ENCODE measurements around the gene KRT1. TPM values are rescaled to one million over a fixed set of nuclear protein-coding genes. Genes with fewer than 3 reads are reported as not detected.
A peak's percentile ranks its signal among the peaks of the same experiment; 100 is the strongest.

Gene KRT1
- total and polyA plus RNA-seq, 2 experiments from 2014 or later: not detected

- Histone ChIP-seq H3K79me2 (ENCODE audit: insufficient read depth) (no peaks in the 10 kb centered on the region), H3F3A (ENCODE audit: insufficient read depth) (no peaks in the 10 kb centered on the region), H3K4me3 (no peak within 1 kb of the TSS; the same call in 1 of the 2 replicates), H3K9ac (no peak within 1 kb of the TSS), H3K4me1 (ENCODE audit: insufficient read depth) (no peaks in the 10 kb centered on the region), H4K20me1 (ENCODE audit: insufficient read depth) (no peaks in the 10 kb centered on the region), H2AFZ (no peak within 1 kb of the TSS), H3K4me2 (ENCODE audit: unreplicated experiment) (no peak within 1 kb of the TSS), H3K36me3 (ENCODE audit: low read depth) (no peaks in the 10 kb centered on the region), H3K27me3 (replicated peaks; ENCODE audit: insufficient read depth) (peaks cover 45% of the 10 kb centered on the region), H3K27ac (no peak within 1 kb of the TSS), H3K9me2 (ENCODE audit: insufficient read depth) (no peaks in the 10 kb centered on the region), H3K9me3 (ENCODE audit: low read depth) (no peaks in the 10 kb centered on the region)
- WGBS, 2 experiments (ENCODE audit: low coverage in 1 of 2, low lambda C conversion rate in 2 of 2, missing lambda C conversion rate in 2 of 2): 76 to 83% methylated on average over 13 to 16 of the region's 16 CpGs
- TF ChIP-seq EZH2 (IDR thresholded peaks at IDR 0.05; ENCODE audit: insufficient read depth, poor library complexity, severe bottlenecking) (no peak), EZH2phosphoT487 (IDR thresholded peaks at IDR 0.05; ENCODE audit: insufficient read depth, low read depth) (no peak)
- no peak for DNase-seq
- in situ Hi-C loops (cut with MboI): no loop called here
Measured at GRCh38 chr12:52651726-52652261, 28.4 kb downstream of the KRT1 start, which contains the start of gene KRT2. TSS of gene KRT2 (minus strand) at chr12:52652211. CDS start at chr12:52652142, 69 bp downstream.

- H3K79me2 ChIP-seq (ENCODE audit: insufficient read depth): no peaks in the 10 kb centered on the region
- H3F3A ChIP-seq (ENCODE audit: insufficient read depth): no peaks in the 10 kb centered on the region
- peaks cover 53% of the 10 kb centered on the region for H3K27me3 ChIP-seq (replicated peaks; ENCODE audit: insufficient read depth)
- H3K9me2 ChIP-seq (ENCODE audit: insufficient read depth): no peaks in the 10 kb centered on the region
- no peaks in the 10 kb centered on the region for H3K36me3 ChIP-seq (ENCODE audit: low read depth)
- TF ChIP-seq EZH2 (IDR thresholded peaks at IDR 0.05; ENCODE audit: insufficient read depth, poor library complexity, severe bottlenecking) (no peak), EZH2phosphoT487 (IDR thresholded peaks at IDR 0.05; ENCODE audit: insufficient read depth, low read depth) (no peak)
- H3K9me3 ChIP-seq (ENCODE audit: low read depth): no peaks in the 10 kb centered on the region
- peak; percentile 24 for DNase-seq
- H2AFZ ChIP-seq: no peak overlapping the region
- no peak overlapping the region for H3K9ac ChIP-seq
- H3K4me1 ChIP-seq (ENCODE audit: insufficient read depth): no peaks in the 10 kb centered on the region
- 6 to 7% methylated on average over 12 of the region's 12 CpGs for WGBS, 2 experiments (ENCODE audit: low coverage in 1 of 2, low lambda C conversion rate in 2 of 2, missing lambda C conversion rate in 2 of 2)
- no peak overlapping the region; the same call in 1 of the 2 replicates for H3K4me3 ChIP-seq
- no peak overlapping the region for H3K27ac ChIP-seq
- no peaks in the 10 kb centered on the region for H4K20me1 ChIP-seq (ENCODE audit: insufficient read depth)
- in situ Hi-C loops (cut with MboI): no loop called here
- H3K4me2 ChIP-seq (ENCODE audit: unreplicated experiment): no peak overlapping the region
Measured at GRCh38 chr12:52650520-52651081, 29.6 kb downstream of the KRT1 start.

GRCh38 chr12:52649066-52649465 is 31.1 kb downstream of the KRT1 start:
- H3K9ac ChIP-seq: no peak overlapping the region
- H2AFZ ChIP-seq: no peak overlapping the region
- H3K79me2 ChIP-seq (ENCODE audit: insufficient read depth): no peaks in the 10 kb centered on the region
- H3K27me3 ChIP-seq (replicated peaks; ENCODE audit: insufficient read depth): peaks cover 49% of the 10 kb centered on the region
- H3K4me1 ChIP-seq (ENCODE audit: insufficient read depth): no peaks in the 10 kb centered on the region
- in situ Hi-C loops (cut with MboI): no loop called here
- no peak overlapping the region for H3K4me2 ChIP-seq (ENCODE audit: unreplicated experiment)
- H4K20me1 ChIP-seq (ENCODE audit: insufficient read depth): no peaks in the 10 kb centered on the region
- H3F3A ChIP-seq (ENCODE audit: insufficient read depth): no peaks in the 10 kb centered on the region
- TF ChIP-seq EZH2phosphoT487 (IDR thresholded peaks at IDR 0.05; ENCODE audit: insufficient read depth, low read depth) (no peak), EZH2 (IDR thresholded peaks at IDR 0.05; ENCODE audit: insufficient read depth, poor library complexity, severe bottlenecking) (no peak)
- 24 to 27% methylated on average over 6 of the region's 6 CpGs for WGBS, 2 experiments (ENCODE audit: low coverage in 1 of 2, low lambda C conversion rate in 2 of 2, missing lambda C conversion rate in 2 of 2)
- no peaks in the 10 kb centered on the region for H3K9me2 ChIP-seq (ENCODE audit: insufficient read depth)
- DNase-seq: no peak
- H3K27ac ChIP-seq: no peak overlapping the region
- no peaks in the 10 kb centered on the region for H3K36me3 ChIP-seq (ENCODE audit: low read depth)
- H3K4me3 ChIP-seq: no peak overlapping the region
- H3K9me3 ChIP-seq (ENCODE audit: low read depth): no peaks in the 10 kb centered on the region

DNA sequence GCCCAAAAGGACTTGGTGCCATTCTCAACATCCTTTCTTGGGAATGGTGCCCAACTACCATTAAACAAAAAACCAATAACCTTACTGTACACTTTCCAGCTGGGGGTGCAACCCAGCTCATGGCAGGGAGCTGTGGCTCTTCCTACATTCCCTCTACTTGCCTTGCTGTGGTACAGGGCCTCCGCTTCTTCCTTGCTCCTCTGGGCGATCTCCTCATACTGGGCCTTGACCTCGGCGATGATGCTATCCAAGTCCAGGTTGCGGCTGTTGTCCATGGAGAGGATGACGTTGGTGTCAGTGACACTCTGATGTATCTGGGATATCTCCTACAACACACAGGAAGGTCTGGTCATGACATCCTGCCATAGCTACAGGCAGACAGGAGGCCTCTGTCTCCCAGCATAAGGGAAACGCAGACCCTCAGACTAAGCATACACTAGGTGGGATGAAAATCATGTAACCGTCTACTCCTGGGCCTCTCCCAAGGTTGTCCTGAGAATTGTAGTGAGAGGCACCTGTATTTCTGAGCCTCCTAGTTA is 32.1 kb downstream of the KRT1 start:
- Histone ChIP-seq H3K79me2 (ENCODE audit: insufficient read depth) (no peaks in the 10 kb centered on the region), H3K36me3 (ENCODE audit: low read depth) (no peaks in the 10 kb centered on the region), H3K9me3 (ENCODE audit: low read depth) (no peaks in the 10 kb centered on the region), H2AFZ (no peak overlapping the region), H3K4me1 (ENCODE audit: insufficient read depth) (no peaks in the 10 kb centered on the region), H3K9me2 (ENCODE audit: insufficient read depth) (no peaks in the 10 kb centered on the region), H3F3A (ENCODE audit: insufficient read depth) (no peaks in the 10 kb centered on the region), H4K20me1 (ENCODE audit: insufficient read depth) (no peaks in the 10 kb centered on the region), H3K27me3 (replicated peaks; ENCODE audit: insufficient read depth) (peaks cover 49% of the 10 kb centered on the region), H3K27ac (no peak overlapping the region), H3K4me3 (no peak overlapping the region), H3K9ac (no peak overlapping the region), H3K4me2 (ENCODE audit: unreplicated experiment) (no peak overlapping the region)
- 72 to 75% methylated on average over 8 of the region's 8 CpGs for WGBS, 2 experiments (ENCODE audit: low coverage in 1 of 2, low lambda C conversion rate in 2 of 2, missing lambda C conversion rate in 2 of 2)
- in situ Hi-C loops (cut with MboI): no loop called here
- TF ChIP-seq EZH2phosphoT487 (IDR thresholded peaks at IDR 0.05; ENCODE audit: insufficient read depth, low read depth) (no peak), EZH2 (IDR thresholded peaks at IDR 0.05; ENCODE audit: insufficient read depth, poor library complexity, severe bottlenecking) (no peak)
- no peak for DNase-seq

Measured in GM23248 (cell line).